Measurements from ENCODE around the gene CD96. TPM values are rescaled to one million over a fixed set of nuclear protein-coding genes. Genes with fewer than 3 reads are reported as not detected.
A peak's percentile ranks its signal among the peaks of the same experiment; 100 is the strongest.

CD96 gene
- total RNA-seq, 1 donor from 2014 or later, result 0.61 TPM

DNA sequence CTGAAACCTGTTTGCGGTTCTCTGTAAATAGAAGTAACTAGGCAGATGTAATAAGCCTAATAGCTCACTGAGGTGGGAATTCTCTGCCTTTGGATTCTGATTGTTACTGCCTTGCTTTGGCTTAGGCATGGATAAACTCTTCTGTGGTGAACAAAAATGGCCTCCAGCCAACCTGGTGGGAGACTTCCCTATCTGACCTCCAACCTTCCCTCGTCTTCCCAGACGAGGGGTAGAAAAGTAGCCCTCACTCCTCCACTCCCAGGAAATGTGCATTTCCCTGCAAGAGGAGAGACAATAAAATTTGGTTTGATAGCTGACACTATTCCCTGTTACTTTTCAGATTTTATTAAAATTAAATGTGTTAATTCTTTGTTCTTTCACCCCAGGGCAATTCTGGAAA, 606 bp upstream of the CD96 start:
- no peak overlapping the region for H3K27ac ChIP-seq (ENCODE audit: low read depth, low read length)
- H3K27me3 Mint-ChIP-seq (ENCODE audit: low read depth, unreplicated experiment), result no peaks in the 10 kb centered on the region

DNA sequence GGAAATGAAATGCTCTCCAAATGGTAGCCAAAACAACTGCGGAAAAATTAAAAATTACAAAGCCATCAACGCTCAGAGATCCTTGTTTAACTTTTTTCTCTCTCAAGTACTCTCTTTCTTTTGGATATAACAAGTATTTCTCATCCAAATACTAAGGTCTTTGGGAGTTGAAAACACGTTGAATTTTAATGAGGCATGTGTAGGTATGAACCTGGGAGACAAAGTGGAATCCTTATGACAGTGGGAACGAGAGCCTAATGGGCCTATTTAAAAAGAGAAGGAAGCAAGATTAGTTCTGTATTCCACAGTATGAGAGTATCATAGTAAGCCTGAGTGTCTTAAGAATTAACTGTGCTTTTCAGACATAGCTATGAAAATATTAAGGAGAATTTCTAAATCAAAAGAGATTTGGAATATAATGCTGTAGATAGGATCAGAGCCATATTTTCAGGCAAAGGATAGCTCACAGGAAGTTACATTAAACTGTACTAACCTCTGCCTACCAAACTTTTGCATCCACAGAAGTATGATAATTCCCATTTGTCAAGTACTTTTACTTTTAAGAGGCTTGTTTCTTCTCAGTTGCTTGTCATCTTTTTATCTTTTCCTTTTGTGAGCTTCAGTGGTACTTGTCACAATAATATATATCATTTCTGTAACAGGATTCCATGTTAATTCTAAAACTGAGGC, 759 bp downstream of the CD96 start:
- no peaks in the 10 kb centered on the region for H3K9me3 Mint-ChIP-seq (ENCODE audit: unreplicated experiment)

More for the DNA sequence above, 606 bp upstream of the CD96 start:
- peaks cover 22% of the 10 kb centered on the region for H3K4me1 Mint-ChIP-seq (ENCODE audit: low read depth, unreplicated experiment)
- no peaks in the 10 kb centered on the region for H4K20me1 ChIP-seq (ENCODE audit: insufficient read depth, low read length)
- H3K9me3 ChIP-seq (ENCODE audit: insufficient read depth, low read depth, low read length), result no peaks in the 10 kb centered on the region
- no peak overlapping the region for H3K4me3 ChIP-seq (ENCODE audit: insufficient read depth, low read depth, low read length)
- no peaks in the 10 kb centered on the region for H3K36me3 Mint-ChIP-seq (ENCODE audit: low read depth, unreplicated experiment)
- peak overlapping the region; percentile 59 for H3K4me2 ChIP-seq (ENCODE audit: low read length)
- no peak overlapping the region for H2AFZ ChIP-seq (ENCODE audit: low read depth, low read length)
- H3K4me3 Mint-ChIP-seq (ENCODE audit: unreplicated experiment), result no peak overlapping the region
- no peak for TF ChIP-seq EZH2 (IDR thresholded peaks at IDR 0.05; ENCODE audit: insufficient read depth, low read length)
- TF ChIP-seq CTCF (IDR thresholded peaks at IDR 0.05; ENCODE audit: insufficient read depth, low read depth, low read length), result no peak
- no peak for FAIRE-seq
- no peaks in the 10 kb centered on the region for H3K36me3 ChIP-seq (ENCODE audit: insufficient read depth, low read length)
- H3K9me3 Mint-ChIP-seq (ENCODE audit: unreplicated experiment), result no peaks in the 10 kb centered on the region
- H3K27me3 ChIP-seq (ENCODE audit: insufficient read depth, low read length), result no peaks in the 10 kb centered on the region
- no peak overlapping the region for H3K9ac ChIP-seq (ENCODE audit: low read length)
- DNase-seq (ENCODE audit: low read depth), result no peak
- no peaks in the 10 kb centered on the region for H3K79me2 ChIP-seq (ENCODE audit: insufficient read depth, low read length)
- H3K27ac Mint-ChIP-seq (ENCODE audit: unreplicated experiment), result no peak overlapping the region
- H3K4me1 ChIP-seq (ENCODE audit: insufficient read depth, low read length), result peaks cover 25% of the 10 kb centered on the region

More for the DNA sequence above, 759 bp downstream of the CD96 start:
- Histone ChIP-seq H3K79me2 (ENCODE audit: insufficient read depth, low read length) (no peaks in the 10 kb centered on the region), H3K27ac (ENCODE audit: low read depth, low read length) (no peak overlapping the region), H2AFZ (ENCODE audit: low read depth, low read length) (no peak overlapping the region), H3K4me1 (ENCODE audit: insufficient read depth, low read length) (peaks cover 25% of the 10 kb centered on the region), H3K27me3 (ENCODE audit: insufficient read depth, low read length) (no peaks in the 10 kb centered on the region), H3K4me2 (ENCODE audit: low read length) (no peak overlapping the region), H4K20me1 (ENCODE audit: insufficient read depth, low read length) (no peaks in the 10 kb centered on the region), H3K9ac (ENCODE audit: low read length) (no peak overlapping the region), H3K4me3 (ENCODE audit: insufficient read depth, low read depth, low read length) (no peak overlapping the region), H3K9me3 (ENCODE audit: insufficient read depth, low read depth, low read length) (no peaks in the 10 kb centered on the region), H3K36me3 (ENCODE audit: insufficient read depth, low read length) (no peaks in the 10 kb centered on the region)
- Mint-ChIP-seq H3K36me3 (ENCODE audit: low read depth, unreplicated experiment) (no peaks in the 10 kb centered on the region), H3K27me3 (ENCODE audit: low read depth, unreplicated experiment) (no peaks in the 10 kb centered on the region), H3K4me1 (ENCODE audit: low read depth, unreplicated experiment) (peaks cover 24% of the 10 kb centered on the region), H3K4me3 (ENCODE audit: unreplicated experiment) (no peak overlapping the region), H3K27ac (ENCODE audit: unreplicated experiment) (no peak overlapping the region)
- FAIRE-seq (peak; percentile 59), DNase-seq (ENCODE audit: low read depth) (no peak)
- TF ChIP-seq CTCF (IDR thresholded peaks at IDR 0.05; ENCODE audit: insufficient read depth, low read depth, low read length) (no peak), EZH2 (IDR thresholded peaks at IDR 0.05; ENCODE audit: insufficient read depth, low read length) (no peak)
